SKM-1 treated with dmso at 0.1 percent for 144 hours (cell line): ENCODE results near the gene COX6B2.

Experiments
- DNase-seq: peaks from one replicate; lab custom pipeline; 2025; ENCODE audit not compliant: unreplicated experiment; lab: John Stamatoyannopoulos, UW

The COX6B2 gene

DNA sequence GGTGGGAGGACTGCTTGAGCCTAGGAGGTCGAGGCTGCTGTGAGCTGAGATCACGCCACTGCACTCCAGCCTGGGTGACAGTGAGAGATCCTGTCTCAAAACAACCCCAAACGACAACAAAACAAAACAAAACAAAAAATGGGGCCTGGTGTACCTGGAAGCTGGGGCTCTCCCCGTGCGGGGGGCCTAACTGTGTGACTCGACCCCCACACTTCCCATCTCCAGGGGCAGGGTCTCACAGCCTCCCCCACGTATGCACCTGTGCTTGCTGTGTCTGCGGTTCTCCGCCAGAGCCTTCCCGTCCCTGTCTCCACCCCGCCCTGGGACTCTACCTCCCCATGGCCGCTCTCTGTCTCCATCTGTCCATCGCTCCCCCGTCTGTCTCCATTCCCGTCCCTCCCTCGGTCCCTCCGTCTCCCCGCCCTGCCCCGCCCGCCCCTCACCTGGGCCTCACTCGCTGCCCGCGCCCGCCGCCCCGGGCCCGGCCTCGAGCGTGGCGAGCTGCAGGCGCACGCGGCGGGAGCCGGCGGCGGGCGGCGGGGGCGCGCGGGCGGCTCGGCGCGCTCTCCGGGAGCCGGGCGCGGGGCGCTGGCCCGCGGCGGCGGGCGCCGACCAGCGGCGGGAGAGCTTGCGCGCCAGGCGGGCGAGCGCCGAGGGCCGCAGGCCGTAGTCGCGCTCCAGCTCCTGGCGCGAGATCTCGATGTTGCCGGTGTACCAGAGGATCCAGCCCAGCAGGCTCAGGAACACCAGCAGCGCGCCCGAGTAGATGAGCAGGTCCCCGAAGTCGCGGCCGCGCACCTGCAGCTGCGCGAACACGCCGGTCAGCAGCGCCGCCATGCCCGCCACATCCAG lies 29.0 kb upstream of the COX6B2 start:
- peak; percentile 28 for DNase-seq

DNA sequence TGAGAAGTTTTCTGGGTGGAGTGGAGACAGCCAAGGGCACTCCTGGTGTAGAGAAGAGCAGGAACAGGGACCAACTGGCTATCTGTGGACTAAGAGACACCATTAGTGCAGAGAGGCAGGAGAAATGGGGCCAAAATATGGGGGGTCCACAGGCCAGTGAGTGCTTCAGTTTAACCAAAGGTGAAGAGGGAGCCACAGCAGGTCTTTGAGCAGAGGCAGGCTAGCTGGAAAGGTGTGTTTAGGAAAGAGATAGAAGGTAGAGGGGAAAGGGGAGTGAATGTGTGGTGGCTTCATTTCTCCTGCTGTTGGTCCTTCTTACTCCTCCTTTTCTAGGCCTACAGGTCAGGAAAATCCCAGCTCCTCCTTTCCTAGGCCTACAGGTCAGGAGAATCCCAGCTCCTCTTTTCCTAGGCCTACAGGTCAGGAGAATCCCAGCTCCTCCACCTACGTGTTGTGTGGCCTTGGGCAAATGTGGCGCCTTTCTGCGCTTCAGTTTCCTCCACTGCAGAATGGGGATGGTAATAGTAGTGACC lies 28.1 kb upstream of the COX6B2 start:
- DNase-seq: no peak

DNA sequence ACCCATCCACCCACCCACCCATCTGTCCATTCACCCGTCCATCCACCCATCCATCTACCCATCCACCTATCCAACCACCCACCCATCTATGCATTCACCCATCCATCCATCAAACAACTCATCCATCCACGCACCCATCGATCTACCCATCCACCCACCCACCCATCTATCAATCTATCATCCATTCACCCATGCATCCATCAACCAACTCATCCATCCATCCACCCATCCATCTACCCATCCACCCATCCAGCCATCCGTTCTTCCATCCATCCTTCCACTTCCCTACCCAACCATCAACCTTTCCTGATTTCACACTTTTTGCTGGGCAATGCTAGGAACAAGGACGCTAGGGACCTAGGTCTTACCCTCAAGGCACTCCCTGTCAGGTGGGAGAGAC lies 27.5 kb upstream of the COX6B2 start:
- no peak for DNase-seq

DNA sequence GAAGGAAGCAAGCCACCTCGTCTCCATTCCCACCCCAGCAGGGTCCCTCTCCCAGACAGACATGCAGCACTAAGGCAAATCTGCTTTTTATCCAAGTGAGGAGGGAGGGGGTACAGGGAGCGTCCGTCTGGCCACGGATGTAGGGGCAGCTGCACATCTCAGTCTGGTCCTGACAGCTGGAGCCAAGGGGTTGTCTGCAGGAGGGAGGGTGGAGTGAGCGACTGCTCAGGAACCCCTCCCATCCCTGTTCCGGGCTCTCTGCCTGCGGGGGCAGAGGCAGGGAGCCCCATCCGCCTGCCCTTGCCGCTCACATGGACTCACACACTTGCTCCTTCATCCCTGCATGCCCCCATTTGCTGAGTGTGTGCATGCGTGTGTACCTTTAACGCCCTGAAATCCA lies 24.7 kb upstream of the COX6B2 start:
- no peak for DNase-seq

DNA sequence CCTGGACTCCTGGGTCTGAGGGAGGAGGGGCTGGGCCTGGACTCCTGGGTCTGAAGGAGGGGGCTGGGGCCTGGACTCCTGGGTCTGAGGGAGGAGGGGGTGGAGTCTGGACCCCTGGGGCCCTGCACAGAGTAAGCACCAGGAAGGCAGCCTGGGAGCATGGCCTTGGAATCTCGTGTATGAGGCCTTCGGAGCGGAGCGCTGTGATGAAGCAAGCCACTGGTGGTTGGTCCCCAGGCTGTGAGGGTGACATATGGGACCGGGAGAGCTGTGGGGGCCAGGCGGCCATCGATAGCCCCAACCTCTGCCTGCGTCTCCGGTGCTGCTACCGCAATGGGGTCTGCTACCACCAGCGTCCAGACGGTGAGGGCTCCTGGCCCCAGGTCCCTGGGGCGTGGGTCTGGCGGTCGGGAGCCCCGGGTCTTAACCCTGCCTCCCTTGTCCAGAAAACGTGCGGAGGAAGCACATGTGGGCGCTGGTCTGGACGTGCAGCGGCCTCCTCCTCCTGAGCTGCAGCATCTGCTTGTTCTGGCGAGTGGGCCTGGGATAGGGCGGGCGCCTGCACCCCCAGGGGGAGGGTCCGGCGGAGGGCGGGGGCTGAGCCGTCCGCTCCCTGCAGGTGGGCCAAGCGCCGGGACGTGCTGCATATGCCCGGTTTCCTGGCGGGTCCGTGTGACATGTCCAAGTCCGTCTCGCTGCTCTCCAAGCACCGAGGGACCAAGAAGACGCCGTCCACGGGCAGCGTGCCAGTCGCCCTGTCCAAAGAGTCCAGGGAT lies 23.0 kb upstream of the COX6B2 start:
- no peak for DNase-seq

DNA sequence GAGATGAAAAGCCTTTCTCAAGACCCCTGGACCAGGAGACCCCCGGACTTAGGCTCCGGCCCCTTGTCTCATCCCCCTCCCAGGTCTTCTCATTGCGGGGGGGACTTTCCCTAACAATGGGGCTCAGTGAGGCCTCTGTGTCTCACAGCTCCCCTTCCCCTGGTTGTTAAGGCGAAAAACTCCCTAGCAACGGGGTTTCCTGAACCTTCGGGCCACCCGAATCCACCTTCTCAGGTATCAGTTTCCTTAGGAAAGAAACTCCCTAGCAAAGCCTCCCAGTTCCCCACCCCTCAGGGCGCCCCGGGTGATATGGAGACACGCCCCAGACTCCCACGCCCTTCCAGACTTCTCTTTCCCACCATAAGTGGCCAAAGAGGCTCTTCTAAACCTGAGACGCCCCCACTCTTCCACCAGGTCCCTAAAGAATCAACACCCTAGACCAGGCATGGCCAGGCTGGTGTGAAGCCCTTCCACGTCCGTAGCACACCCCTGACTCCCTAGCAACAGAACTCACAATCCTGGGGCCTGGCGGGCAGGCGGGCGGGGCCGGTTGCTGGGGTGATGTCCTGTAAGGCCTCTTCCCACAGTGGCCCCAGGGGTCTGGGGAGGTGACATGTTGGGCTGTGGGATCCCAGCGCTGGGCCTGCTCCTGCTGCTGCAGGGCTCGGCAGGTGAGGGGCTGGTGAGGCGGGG lies 21.9 kb upstream of the COX6B2 start, which contains the start of gene TMEM190:
TMEM190 (plus strand) TSS at position 586 of the 693 bp plus-strand sequence; CDS start at position 614, 28 bp downstream.
- no peak for DNase-seq

DNA sequence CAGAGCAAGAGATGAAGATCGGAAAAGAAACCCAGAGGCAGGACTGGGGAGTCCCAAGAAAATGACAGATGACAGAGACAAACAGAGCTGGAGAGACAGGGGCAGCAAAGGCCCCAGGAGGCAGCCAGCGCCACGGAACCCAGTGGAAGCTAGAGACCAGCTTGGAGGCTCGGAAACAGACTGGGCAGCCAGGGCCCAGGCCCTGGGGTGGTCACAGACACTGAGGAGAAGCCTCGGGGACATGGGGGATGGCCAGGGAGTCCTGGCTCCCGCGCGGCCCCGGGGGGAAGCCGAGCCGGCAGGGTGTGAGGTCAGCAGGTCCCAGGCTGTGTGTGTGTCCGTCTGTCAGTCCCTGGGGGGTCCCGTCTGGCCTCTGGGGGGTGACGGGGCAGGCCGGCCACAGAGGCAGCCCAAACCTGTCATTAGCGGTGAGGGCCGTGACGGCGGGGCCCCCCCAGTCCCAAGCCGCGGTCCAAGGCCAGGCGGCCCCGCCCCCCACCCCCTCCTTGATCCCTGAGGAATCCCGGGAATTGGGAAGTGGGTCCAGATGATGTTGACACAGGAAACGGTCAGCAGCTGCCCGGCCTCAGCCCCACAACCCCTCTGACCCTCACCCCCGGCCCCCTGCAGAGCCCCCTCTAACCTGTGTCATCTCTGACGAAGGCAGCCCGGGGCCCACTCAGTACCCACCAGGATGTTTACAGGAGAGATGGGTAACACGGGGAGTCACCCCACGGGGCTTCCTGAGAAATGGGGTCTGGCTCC lies 19.7 kb upstream of the COX6B2 start:
- DNase-seq: no peak

DNA sequence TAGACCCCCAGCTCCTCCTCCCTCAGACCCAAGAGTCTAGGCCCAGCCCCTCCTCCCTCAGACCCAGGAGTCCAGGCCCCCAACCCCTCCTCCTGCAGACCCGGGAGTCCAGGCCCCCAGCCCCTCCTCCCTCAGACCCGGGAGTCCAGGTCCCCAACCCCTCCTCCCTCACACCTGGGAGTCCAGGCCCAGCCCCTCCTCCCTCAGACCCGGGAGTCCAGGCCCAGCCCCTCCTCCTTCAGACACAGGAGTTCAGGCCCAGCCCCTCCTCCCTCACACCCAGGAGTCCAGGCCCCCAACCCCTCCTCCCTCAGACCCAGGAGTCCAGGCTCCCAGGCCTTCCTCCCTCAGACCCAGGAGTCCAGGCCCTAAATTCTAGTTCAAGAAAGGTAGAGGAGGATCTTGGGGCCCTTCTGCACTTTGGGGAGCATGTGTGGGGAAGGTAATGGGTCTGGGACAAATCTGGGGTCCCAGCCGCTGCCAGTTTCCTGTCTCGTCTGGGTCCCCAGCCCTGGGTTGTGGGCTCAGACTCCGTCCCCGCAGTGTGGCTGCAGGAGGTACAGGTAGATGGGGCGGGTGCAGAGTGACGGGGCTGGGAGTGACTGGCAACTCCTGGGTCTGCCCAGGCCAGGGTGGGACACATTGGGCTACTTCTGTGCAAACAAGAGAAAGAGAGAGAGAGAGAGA lies 18.9 kb upstream of the COX6B2 start:
- no peak for DNase-seq

DNA sequence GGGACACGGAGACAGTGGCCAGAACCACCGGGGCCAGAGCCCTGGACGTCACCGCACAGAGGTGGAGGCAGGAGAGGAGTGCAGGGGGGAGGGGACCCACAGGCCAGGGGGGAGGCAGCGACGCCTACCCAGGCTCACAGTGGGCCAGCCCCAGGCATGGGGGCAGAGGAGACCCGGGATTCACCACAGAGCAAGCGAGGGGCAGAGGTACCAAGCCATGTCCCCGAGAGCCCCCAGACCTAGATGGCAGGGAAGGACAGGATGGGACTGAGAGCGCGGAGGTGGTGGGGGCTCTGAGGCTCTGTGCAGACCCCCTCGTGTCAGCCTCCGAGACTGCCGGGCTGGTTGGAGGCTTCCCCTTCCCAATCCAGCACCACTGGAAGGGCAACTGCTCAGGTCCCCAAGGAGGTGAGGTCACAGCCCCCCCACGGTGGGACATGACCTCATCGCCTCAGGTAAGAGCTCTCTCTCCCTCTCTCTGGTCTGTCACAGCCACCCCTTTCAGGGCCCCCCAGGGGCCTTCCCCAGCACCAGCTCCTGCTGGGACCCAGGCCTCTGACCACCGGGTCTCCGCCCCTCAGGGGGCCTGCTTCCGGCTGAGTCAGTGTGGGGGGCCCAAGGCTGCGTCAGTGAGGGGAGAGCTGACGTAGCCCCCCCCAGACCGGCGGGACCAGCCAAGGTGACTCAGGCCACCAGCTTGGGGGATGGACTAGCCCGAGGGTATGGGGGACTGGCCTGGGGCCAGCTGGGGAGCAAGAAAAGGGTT lies 18.0 kb upstream of the COX6B2 start:
- no peak for DNase-seq

DNA sequence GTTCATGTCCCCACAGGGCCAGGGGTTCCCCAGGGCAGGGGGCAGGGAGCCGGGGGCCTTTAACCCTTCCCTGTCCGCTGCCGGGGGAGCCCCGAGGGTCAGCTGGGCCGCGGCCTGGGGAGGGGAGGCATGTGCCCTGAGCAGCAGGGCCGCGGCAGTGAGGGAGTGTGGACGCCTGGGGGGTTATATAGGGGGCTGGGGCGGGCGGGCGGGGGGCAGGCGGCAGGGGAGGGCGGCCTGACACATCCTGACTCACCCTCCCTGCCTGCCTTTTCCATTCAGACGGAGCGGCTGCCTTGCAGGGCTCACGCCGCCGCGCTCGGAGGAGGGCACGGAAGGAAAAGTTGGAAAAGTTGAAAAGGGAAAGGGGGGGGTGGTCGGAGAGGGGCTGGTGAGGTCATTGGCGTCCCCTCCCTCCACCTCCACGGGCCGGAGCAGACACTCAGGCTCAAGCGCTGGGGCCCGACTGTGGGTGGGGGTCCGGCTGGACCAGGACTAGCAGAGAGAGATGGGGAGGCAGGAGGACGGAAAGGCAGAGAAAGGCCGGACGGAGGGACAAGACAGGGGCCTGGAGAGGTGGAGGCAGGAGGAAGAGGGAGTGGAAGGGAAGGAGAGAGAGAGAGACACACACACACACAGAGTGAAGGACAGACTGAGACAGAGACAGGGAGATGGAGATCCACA lies 15.9 kb upstream of the COX6B2 start, which contains the start of gene IL11:
IL11 (minus strand) TSS at position 159 of the 684 bp plus-strand sequence; CDS start at position 6, 153 bp downstream.
- no peak for DNase-seq

DNA sequence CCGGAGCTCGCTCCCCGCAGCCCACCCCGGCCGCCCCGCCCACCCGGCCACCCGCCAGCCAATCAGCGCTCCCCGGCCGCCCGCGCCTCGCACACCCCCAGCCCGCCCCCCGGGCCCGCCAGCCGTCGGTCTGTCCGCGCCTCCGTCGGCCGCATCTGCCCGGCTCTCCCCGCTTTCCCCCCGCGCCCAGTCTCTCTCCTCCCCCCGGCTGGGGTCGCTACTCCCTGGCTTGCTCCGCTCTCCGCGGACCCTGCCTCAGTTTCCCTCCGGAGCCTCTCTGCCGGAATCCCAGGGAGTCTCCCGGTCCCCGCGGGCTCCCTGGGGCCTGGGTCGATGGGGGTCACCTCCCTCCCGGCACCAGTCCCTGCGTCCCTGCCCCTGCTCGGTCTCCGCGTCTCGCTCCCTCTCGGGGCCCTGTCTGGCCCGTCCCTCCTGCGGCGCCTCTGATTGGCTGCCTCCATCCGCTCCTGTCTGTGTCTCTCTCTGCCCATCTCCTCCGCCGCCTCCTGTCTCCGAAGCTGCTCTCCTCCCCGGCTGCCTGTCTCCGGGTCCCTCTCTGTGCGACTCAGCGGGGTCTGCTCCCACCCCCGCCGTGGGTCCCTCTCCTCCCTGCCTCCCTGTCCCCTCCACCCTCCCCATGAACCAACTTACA lies 15.3 kb upstream of the COX6B2 start:
- no peak for DNase-seq

DNA sequence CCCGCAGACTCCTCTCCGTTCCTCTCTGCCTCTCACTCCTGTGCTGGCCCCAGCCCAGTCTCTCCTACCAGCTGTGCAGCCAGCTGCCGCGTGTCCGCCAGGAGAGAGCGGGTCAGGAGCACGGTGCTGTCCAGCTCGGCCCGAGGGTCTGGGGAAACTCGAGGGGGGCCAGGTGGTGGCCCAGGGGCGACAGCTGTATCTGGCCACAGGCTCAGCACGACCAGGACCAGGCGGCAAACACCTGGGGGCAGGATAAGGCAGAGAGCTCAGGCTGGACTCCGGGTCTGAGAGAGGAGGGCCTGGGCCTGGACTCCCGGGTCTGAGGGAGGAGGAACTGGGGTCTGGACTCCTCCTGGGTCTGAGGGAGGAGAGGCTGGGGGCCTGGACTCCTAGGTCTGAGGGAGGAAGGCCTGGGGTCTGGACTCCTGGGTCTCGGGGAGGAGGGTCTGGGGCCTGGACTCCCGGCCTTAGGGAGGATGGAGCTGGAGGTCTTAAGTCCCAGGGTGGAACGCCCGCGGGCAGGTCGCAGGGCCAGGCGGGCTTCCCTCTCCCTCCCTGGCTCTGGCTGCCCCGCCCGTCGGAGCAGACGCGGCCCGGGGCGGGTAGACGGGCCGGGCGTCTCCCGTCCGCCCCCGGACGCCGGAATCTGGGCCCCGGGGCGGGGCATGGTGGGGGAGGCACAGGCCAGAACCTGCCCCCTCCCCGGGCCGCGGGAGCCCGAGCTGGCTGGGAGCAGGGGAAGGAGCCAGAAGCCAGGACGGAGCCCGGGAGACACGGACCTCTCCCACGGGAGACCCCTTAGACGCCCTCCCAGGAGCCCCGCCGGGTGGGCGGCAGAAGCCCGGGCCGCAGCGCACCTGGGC lies 14.4 kb upstream of the COX6B2 start:
- no peak for DNase-seq

DNA sequence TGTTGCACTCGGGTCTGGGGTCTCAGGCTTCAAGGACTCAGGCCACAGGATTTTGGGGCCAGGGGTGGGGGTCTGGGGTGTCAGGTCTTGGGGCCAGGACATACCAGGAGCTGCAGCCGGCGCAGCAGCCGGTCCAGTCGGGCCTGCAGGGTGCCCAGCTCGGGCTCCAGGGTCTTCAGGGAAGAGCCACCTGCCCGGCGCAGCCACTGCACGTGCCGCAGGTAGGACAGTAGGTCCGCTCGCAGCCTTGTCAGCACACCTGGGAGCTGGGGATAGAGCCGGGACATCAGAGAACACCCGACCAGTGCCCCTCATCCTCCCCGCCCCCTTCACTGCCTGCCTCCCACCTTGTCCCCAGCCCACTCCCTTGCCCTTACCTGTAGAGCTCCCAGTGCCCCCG lies 13.6 kb upstream of the COX6B2 start:
- DNase-seq: no peak

DNA sequence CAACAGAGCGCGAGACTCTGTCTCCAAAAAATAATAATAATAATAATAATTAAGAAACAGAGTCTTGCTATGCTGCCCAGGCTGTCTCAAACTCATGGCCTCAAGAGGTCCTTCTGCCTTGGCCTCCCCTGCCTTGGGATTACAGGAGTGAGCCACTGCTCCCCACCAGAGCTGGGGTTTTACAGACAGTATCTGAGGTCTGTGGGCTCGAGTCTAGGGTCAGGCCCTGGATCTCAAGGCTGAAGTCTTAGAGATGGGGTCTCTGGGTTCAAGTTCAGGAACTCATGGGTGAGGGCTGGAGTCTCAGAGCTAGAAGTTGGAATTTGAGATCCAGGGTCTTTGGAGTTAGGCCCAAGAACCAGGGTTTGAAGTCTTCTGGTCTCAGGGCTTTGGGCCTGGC lies 12.3 kb upstream of the COX6B2 start:
- no peak for DNase-seq

DNA sequence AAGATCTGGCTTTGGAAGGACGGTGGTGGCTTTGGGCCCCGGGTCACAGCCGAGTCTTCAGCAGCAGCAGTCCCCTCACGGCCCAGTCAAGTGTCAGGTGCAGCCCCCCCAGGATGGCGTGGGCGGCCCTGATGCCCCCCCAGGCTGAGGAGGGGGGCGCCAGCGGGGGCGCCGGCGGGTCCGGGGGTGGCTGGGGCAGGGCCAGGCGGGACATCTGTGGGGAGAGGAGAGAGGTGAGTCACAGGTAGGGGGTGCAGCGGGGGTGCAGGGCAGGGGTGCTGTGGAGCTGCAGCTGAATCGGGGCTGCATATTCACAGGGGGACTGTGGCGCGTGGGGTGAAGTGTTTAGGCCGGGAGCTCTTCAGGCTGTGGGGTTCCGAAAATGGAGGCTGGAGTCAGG lies 11.4 kb upstream of the COX6B2 start:
- no peak for DNase-seq

DNA sequence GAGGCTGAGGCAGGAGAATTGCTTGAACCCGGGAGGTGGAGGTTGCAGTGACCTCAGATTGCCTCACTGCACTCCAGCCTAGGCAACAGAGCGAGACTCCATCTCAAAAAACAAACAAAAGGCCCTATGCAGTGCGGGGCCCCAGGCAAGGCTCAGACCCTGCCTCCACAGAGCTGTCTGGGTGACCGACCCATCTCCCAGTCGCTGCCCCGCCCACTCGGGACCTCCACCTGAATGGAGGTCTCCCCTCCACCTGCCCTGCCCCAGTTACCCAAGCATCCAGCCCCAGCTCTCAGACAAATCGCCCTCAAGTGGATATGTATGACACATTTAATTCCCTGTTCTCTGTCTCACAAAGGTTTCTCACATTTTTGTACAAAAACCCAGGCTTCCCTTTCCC lies 10.7 kb upstream of the COX6B2 start:
- DNase-seq: no peak
